Stimulated activated naive B cell treated with anti-CD40 and anti-IgM and Interleukin-4, amounts not matched to agents 10 μg/mL and 1 μg/mL and 100 μg/mL, for 72 hours (primary cell): ENCODE data around the gene TOP2A.

ENCODE experiments used
- ATAC-seq, 2 donors: fragments of 150-1000 bp; cut with Tn5 transposase; replicated peaks; 2 replicates each; pipeline ENCODE4 v1.10.0; 2021; ENCODE audit warnings: moderate library complexity in 1 of 2
- DNase-seq: peaks from one replicate; pipeline ENCODE4 v3.0.0; 2021
- H3K27ac Mint-ChIP-seq: one replicate; pipeline ENCODE4 v1.8.0; 2022; ENCODE audit warnings: mild to moderate bottlenecking, mixed read lengths
- H3K27me3 Mint-ChIP-seq, 2 donors: one replicate each; pipeline ENCODE4 v1.8.0; 2022; ENCODE audit warnings: mixed read lengths in 2 of 2
- H3K36me3 Mint-ChIP-seq, 2 donors: one replicate each; pipeline ENCODE4 v1.8.0; 2022; ENCODE audit warnings: mixed read lengths in 2 of 2, mild to moderate bottlenecking in 1 of 2
- H3K4me1 Mint-ChIP-seq, 2 donors: one replicate each; pipeline ENCODE4 v1.8.0; 2022; ENCODE audit warnings: mixed read lengths in 2 of 2, mild to moderate bottlenecking in 1 of 2
- H3K4me3 Mint-ChIP-seq, 2 donors: one replicate each; pipeline ENCODE4 v1.8.0; 2022; ENCODE audit warnings: mild to moderate bottlenecking in 2 of 2, mixed read lengths in 2 of 2, moderate library complexity in 1 of 2
- H3K9me3 Mint-ChIP-seq, 2 donors: one replicate each; pipeline ENCODE4 v1.8.0; 2022; ENCODE audit warnings: mixed read lengths in 2 of 2, mild to moderate bottlenecking in 1 of 2

TOP2A gene

DNA sequence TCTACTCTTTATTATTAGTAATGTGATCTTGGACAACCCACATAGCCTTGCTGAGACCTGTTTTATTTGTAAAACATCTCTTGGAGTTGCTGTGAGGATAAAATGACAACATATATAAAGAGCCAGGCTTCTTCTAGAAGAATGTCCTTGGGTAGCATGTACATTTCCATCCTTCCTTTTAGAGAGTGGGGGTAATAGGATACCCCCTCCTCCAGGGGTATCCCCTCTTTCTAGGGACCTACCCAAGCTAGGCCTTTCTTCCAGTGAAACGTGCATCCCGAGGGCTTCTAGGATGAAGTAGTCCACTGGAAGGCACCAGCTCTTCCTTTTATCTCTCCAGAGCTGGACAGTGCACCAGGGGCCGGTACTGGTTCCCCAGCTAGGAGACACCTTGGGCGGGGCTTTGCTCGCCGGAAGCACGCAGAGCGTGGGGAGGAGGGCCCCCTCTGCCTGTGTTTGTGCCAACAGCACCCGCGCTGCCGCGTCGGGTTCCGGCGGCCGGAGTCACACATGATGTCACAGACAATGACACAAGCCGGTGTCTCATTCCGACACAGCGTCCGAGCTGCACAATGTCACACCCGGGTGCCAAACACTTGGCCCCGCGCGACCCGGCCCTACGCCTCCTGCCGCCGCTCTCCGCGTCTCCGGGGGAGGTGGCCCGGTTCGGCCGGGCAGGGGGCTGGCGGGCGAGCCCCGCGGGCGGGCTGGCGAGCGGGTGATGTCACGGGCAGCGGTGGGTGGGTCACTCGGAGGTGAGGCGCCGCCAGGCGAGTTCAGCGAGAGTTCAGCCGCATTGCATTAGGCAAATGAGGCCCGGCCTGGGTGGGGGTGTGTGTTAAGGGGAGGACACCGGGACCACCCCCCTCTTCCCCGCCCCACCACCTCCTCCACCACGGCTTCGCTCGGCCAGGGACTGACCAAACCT is 76.6 kb downstream of the TOP2A start:
- Mint-ChIP-seq H3K9me3 (peaks cover 0 to 2% of the 10 kb centered on the region in 2 donors), H3K4me1 (peaks cover 62 to 95% of the 10 kb centered on the region in 2 donors), H3K27me3 (no peaks in the 10 kb centered on the region), H3K4me3 (peak overlapping the region; percentile 78 to 80), H3K27ac (peak overlapping the region; percentile 89), H3K36me3 (peaks cover 23 to 44% of the 10 kb centered on the region in 2 donors)
- DNase-seq (peak; percentile 78), ATAC-seq (peak; percentile 85)

DNA sequence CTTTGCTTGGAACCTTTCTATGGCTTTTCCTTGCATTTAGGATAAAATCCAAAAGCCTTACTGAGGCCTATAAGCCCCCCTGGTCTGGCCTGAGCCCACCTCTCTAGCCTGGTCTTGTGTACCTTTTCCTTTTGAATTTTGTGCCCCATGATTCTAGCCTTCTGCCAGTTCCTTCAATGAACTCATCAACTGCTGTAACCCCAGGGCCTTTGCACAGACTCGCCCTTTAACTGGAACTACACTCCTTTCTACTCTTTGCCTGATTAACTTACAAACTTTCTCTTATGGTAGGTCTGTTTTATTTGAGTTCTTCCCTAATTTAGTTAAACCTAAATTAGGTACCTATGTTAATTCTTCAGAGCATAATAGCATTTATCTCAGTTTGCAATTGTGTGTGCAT is 77.4 kb downstream of the TOP2A start:
- Mint-ChIP-seq H3K27ac (no peak overlapping the region), H3K36me3 (peaks cover 23 to 44% of the 10 kb centered on the region in 2 donors), H3K4me1 (peaks cover 54 to 88% of the 10 kb centered on the region in 2 donors), H3K9me3 (peaks cover 0 to 2% of the 10 kb centered on the region in 2 donors), H3K27me3 (no peaks in the 10 kb centered on the region), H3K4me3 (no peak overlapping the region)
- ATAC-seq (no peak), DNase-seq (no peak)

DNA sequence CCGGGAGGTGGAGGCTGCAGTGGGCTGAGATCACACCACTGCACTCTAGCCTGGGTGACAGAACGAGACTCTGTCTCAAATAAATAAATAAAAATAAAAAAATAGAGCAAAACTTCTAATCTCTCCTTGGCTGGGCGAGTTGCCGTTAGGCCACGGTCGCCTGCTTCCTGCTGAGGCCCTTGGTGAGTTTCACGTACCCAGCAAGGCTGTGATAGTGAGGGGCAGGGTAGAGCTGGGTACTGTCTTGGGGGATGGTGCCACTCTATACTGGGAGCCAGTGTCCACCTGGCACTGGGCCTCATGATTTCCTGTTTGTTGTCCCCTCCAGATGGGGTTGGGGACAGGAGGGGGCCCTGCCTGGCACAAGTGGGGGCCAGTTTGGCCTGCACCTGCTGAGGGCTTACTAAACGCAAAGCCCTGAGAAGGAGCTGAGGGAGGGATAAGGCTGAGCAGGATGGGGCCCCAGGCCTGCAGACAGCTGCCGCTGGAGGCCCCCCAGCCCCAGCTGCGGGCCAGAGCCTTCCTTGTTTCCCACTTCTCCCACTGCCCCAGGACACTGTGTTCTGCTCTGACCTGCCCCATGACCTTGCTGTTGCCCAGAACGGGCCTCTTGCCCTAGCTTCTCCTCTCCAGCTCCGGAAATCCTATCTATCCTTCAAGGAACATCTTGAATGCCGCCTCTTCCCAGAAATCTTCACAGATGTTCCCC is 78.6 kb downstream of the TOP2A start:
- Mint-ChIP-seq H3K4me3 (peak overlapping the region in 1 of 2 donors; percentile 3), H3K9me3 (peaks cover 0 to 2% of the 10 kb centered on the region in 2 donors)
- ATAC-seq, result no peak

More for the DNA sequence above, 78.6 kb downstream of the TOP2A start:
- peaks cover 27 to 49% of the 10 kb centered on the region in 2 donors for H3K36me3 Mint-ChIP-seq
- H3K27ac Mint-ChIP-seq, result peak overlapping the region; percentile 27
- H3K27me3 Mint-ChIP-seq, result no peaks in the 10 kb centered on the region
- DNase-seq, result no peak
- peaks cover 54 to 88% of the 10 kb centered on the region in 2 donors for H3K4me1 Mint-ChIP-seq
